Mesothelial cell of epicardium (in vitro differentiated cells): ENCODE data around the gene CMKLR1. TPM values are rescaled to one million over a fixed set of nuclear protein-coding genes. Genes with fewer than 3 reads are reported as not detected.

Experiments used
- DNase-seq, 2 experiments: peaks; one replicate each; pipeline ENCODE4 v3.0.0; 2021; ENCODE audit warnings: low spot score in 2 of 2; ENCODE audit not compliant: unreplicated experiment in 2 of 2
- H3K27ac Mint-ChIP-seq: 2 replicates; pipeline ENCODE4 v1.8.0; 2021; ENCODE audit warnings: mixed read lengths
- H3K27me3 Mint-ChIP-seq: 2 replicates; pipeline ENCODE4 v1.8.0; 2021; ENCODE audit warnings: low read depth, mixed read lengths
- H3K36me3 Mint-ChIP-seq: 2 replicates; pipeline ENCODE4 v1.8.0; 2021; ENCODE audit warnings: mixed read lengths
- H3K4me1 Mint-ChIP-seq: 2 replicates; pipeline ENCODE4 v1.8.0; 2021; ENCODE audit warnings: mixed read lengths
- H3K4me3 Mint-ChIP-seq: 2 replicates; pipeline ENCODE4 v1.8.0; 2021; ENCODE audit warnings: mild to moderate bottlenecking, moderate library complexity, mixed read lengths
- H3K9me3 Mint-ChIP-seq: 2 replicates; pipeline ENCODE4 v1.8.0; 2021; ENCODE audit warnings: mixed read lengths
- CTCF ChIP-seq: fragments of 200-600 bp; sonication (generic); IDR thresholded peaks from one replicate; pipeline ENCODE4 v1.5.0; 2021; ENCODE audit warnings: antibody characterized with exemption; ENCODE audit not compliant: unreplicated experiment
- total RNA-seq: library from RNA; stranded (reverse); gene quantifications from 3 replicates; pipeline ENCODE4 v1.2.1, GENCODE V29; 2021

The CMKLR1 gene
- total RNA-seq, 1 donor from 2014 or later, result 0.87 TPM

- Mint-ChIP-seq H3K9me3 (peaks cover 4% of the 10 kb centered on the region), H3K4me1 (no peaks in the 10 kb centered on the region), H3K27ac (no peak overlapping the region), H3K4me3 (no peak overlapping the region), H3K36me3 (no peaks in the 10 kb centered on the region), H3K27me3 (peaks cover 22% of the 10 kb centered on the region)
- no peak for DNase-seq
- no peak for TF ChIP-seq CTCF
Observed at GRCh38 chr12:108269224-108269623, 69.9 kb downstream of the CMKLR1 start.

- Mint-ChIP-seq H3K4me1 (no peaks in the 10 kb centered on the region), H3K27me3 (peaks cover 18% of the 10 kb centered on the region), H3K9me3 (peaks cover 4% of the 10 kb centered on the region), H3K4me3 (no peak overlapping the region), H3K36me3 (no peaks in the 10 kb centered on the region), H3K27ac (no peak overlapping the region)
- no peak for TF ChIP-seq CTCF
- DNase-seq, result no peak
Observed at GRCh38 chr12:108268397-108268796, 70.7 kb downstream of the CMKLR1 start.

- TF ChIP-seq CTCF, result no peak
- no peak for DNase-seq
- Mint-ChIP-seq H3K4me1 (no peaks in the 10 kb centered on the region), H3K27me3 (peaks cover 18% of the 10 kb centered on the region), H3K4me3 (no peak overlapping the region), H3K27ac (no peak overlapping the region), H3K36me3 (no peaks in the 10 kb centered on the region), H3K9me3 (peaks cover 7% of the 10 kb centered on the region)
Observed at GRCh38 chr12:108267450-108267849, 71.7 kb downstream of the CMKLR1 start.

- H3K27ac Mint-ChIP-seq, result no peak overlapping the region
Observed at GRCh38 chr12:108266131-108266530, 73.0 kb downstream of the CMKLR1 start.

GRCh38 chr12:108265505-108265904 lies 73.6 kb downstream of the CMKLR1 start:
- H3K4me3 Mint-ChIP-seq, result no peak overlapping the region
- H3K27ac Mint-ChIP-seq, result no peak overlapping the region
- peaks cover 23% of the 10 kb centered on the region for H3K9me3 Mint-ChIP-seq
- no peak for DNase-seq
- H3K36me3 Mint-ChIP-seq, result no peaks in the 10 kb centered on the region
- no peak for TF ChIP-seq CTCF
- peaks cover 15% of the 10 kb centered on the region for H3K27me3 Mint-ChIP-seq
- no peaks in the 10 kb centered on the region for H3K4me1 Mint-ChIP-seq

More at GRCh38 chr12:108266131-108266530, 73.0 kb downstream of the CMKLR1 start:
- Mint-ChIP-seq H3K4me1 (no peaks in the 10 kb centered on the region), H3K36me3 (no peaks in the 10 kb centered on the region), H3K4me3 (no peak overlapping the region), H3K9me3 (peaks cover 17% of the 10 kb centered on the region), H3K27me3 (peaks cover 15% of the 10 kb centered on the region)
- DNase-seq, result no peak
- no peak for TF ChIP-seq CTCF

GRCh38 chr12:108260969-108261368 lies 78.1 kb downstream of the CMKLR1 start:
- H3K4me1 Mint-ChIP-seq, result no peaks in the 10 kb centered on the region
- no peak overlapping the region for H3K27ac Mint-ChIP-seq
- H3K9me3 Mint-ChIP-seq, result peaks cover 37% of the 10 kb centered on the region

More at GRCh38 chr12:108260969-108261368, 78.1 kb downstream of the CMKLR1 start:
- TF ChIP-seq CTCF, result no peak
- Mint-ChIP-seq H3K4me3 (no peak overlapping the region), H3K36me3 (no peaks in the 10 kb centered on the region), H3K27me3 (peaks cover 13% of the 10 kb centered on the region)
- no peak for DNase-seq
